B cell (primary cell): ENCODE measurements around the gene CNTN2. TPM values are rescaled to one million over a fixed set of nuclear protein-coding genes. Genes with fewer than 3 reads are reported as not detected.

Experiments used
- ATAC-seq: fragments of 200-7000 bp; cut with Tn5 transposase; one replicate; pipeline ENCODE4 v1.10.0; 2021; ENCODE audit warnings: low read depth, mild to moderate bottlenecking, moderate number of reproducible peaks, moderate library complexity
- CTCF ChIA-PET: fragments of 350-600 bp; sonication (Branson Sonifier 250); formaldehyde crosslinking; loops from one replicate; lab custom pipeline; 2021; ENCODE audit warnings: antibody characterized with exemption, inconsistent platforms; lab: Charles Lee
- POLR2A ChIA-PET: fragments of 350-600 bp; sonication (Branson Sonifier 250); formaldehyde crosslinking; loops from one replicate; lab custom pipeline; 2021; ENCODE audit warnings: antibody characterized with exemption; lab: Charles Lee
- DNase-seq: peaks from one replicate; pipeline ENCODE4 v3.0.0; 2013
- H2AFZ ChIP-seq: 2 replicates; pipeline ENCODE4 v1.6.1; 2012; ENCODE audit warnings: mild to moderate bottlenecking, low read depth, low read length; ENCODE audit not compliant: insufficient read depth, poor library complexity, severe bottlenecking
- H3K27ac ChIP-seq, 2 donors: 1 replicate in 1 of 2; 2 replicates in 1 of 2; pipeline ENCODE4 v1.5.1; 2012 to 2013; ENCODE audit warnings: low read length in 2 of 2, mild to moderate bottlenecking in 2 of 2, moderate library complexity in 1 of 2
- H3K27me3 ChIP-seq, 4 experiments: fragments of 200-600 bp in 1 of 4; sonication (generic) in 1 of 4; replicated peaks in 1 of 4; 1 replicate in 2 of 4; 2 replicates in 2 of 4; pipeline versions ENCODE4 v1.6.1 to v1.7.0; 2013 to 2016; ENCODE audit warnings: low read length in 3 of 4, mild to moderate bottlenecking in 2 of 4, mixed read lengths in 1 of 4, moderate library complexity in 1 of 4; ENCODE audit not compliant: insufficient read depth in 4 of 4, control insufficient read depth in 3 of 4; ENCODE audit errors: control extremely low read depth in 1 of 4
- H3K36me3 ChIP-seq, 2 experiments: replicated peaks in 1 of 2; 1 replicate in 1 of 2; 2 replicates in 1 of 2; pipeline versions ENCODE4 v1.6.1 to v1.7.1; 2013; ENCODE audit warnings: low read length in 1 of 2; ENCODE audit not compliant: insufficient read depth in 2 of 2, control insufficient read depth in 1 of 2; ENCODE audit errors: control extremely low read depth in 1 of 2, extremely low read depth in 1 of 2
- H3K4me1 ChIP-seq, 2 donors: fragments of 200-600 bp in 1 of 2; sonication (generic) in 1 of 2; 1 replicate in 1 of 2; 2 replicates in 1 of 2; pipeline versions ENCODE4 v1.5.1 to v1.6.1; 2013 to 2017; ENCODE audit warnings: low read length in 2 of 2; ENCODE audit not compliant: control insufficient read depth in 2 of 2, insufficient read depth in 2 of 2
- H3K4me2 ChIP-seq: replicated peaks from 2 replicates; pipeline ENCODE3; 2012; ENCODE audit warnings: mild to moderate bottlenecking, low read depth, low read length; ENCODE audit not compliant: poor library complexity, severe bottlenecking
- H3K4me3 ChIP-seq, 5 experiments: fragments of 200-600 bp in 1 of 5; sonication (generic) in 1 of 5; 1 replicate in 3 of 5; 2 replicates in 2 of 5; pipeline versions ENCODE4 v1.5.1 to v1.7.0; 2011 to 2016; ENCODE audit warnings: low read length in 4 of 5, mild to moderate bottlenecking in 4 of 5, low read depth in 2 of 5, control low read depth in 1 of 5, moderate library complexity in 1 of 5; ENCODE audit not compliant: insufficient read depth in 1 of 5; ENCODE audit errors: control extremely low read depth in 1 of 5, extremely low read depth in 1 of 5
- H3K79me2 ChIP-seq: fragments of 200-600 bp; sonication (generic); one replicate; pipeline ENCODE4 v1.6.0; 2016; ENCODE audit warnings: low read length; ENCODE audit not compliant: control insufficient read depth, insufficient read depth
- H3K9ac ChIP-seq: fragments of 200-600 bp; sonication (generic); 2 replicates; pipeline ENCODE4 v1.6.1; 2017; ENCODE audit warnings: mild to moderate bottlenecking, low read length, moderate library complexity
- H3K9me3 ChIP-seq, 3 donors: one replicate each; pipeline versions ENCODE4 v1.6.1 to v1.7.1; 2013; ENCODE audit warnings: low read length in 2 of 3; ENCODE audit not compliant: control insufficient read depth in 2 of 3, insufficient read depth in 1 of 3; ENCODE audit errors: control extremely low read depth in 1 of 3
- H4K20me1 ChIP-seq: 2 replicates; pipeline ENCODE4 v1.6.0; 2012; ENCODE audit warnings: mild to moderate bottlenecking, low read length; ENCODE audit not compliant: insufficient read depth, control insufficient read depth, poor library complexity, severe bottlenecking
- H3K27ac Mint-ChIP-seq: one replicate; pipeline ENCODE4 v1.8.0; 2021; ENCODE audit warnings: mixed read lengths
- H3K27me3 Mint-ChIP-seq: one replicate; pipeline ENCODE4 v1.8.0; 2021; ENCODE audit warnings: mixed read lengths
- H3K4me1 Mint-ChIP-seq: one replicate; pipeline ENCODE4 v1.8.0; 2021; ENCODE audit warnings: mixed read lengths
- H3K4me3 Mint-ChIP-seq: one replicate; pipeline ENCODE4 v1.8.0; 2021; ENCODE audit warnings: mixed read lengths
- H3K9me3 Mint-ChIP-seq: one replicate; pipeline ENCODE4 v1.8.0; 2022; ENCODE audit warnings: mixed read lengths; ENCODE audit not compliant: insufficient read depth
- EZH2 ChIP-seq: IDR thresholded peaks from 2 replicates; pipeline ENCODE4 v1.6.1; 2012; ENCODE audit warnings: borderline replicate concordance, low read depth, mild to moderate bottlenecking, moderate library complexity, low read length; ENCODE audit not compliant: insufficient read depth, poor library complexity, severe bottlenecking
- WGBS: methylation state at CpG from one replicate; pipeline ENCODE4 v1.1.5; 2013; ENCODE audit warnings: missing lambda C conversion rate; ENCODE audit not compliant: insufficient coverage; 5-methylcytosine and 5-hydroxymethylcytosine counted together
- intact Hi-C: fragments of 100-400 bp; cut with micrococcal nuclease; formaldehyde crosslinking; loops from one replicate; pipeline ENCODE4 v1.10.0; 2022
- polyA plus RNA-seq: library from polyadenylated mRNA; depleted of rRNA; stranded (reverse); fragments of >200 nt; gene quantifications from 2 replicates; pipeline ENCODE4 v1.2.3, GENCODE V29; 2012
- total RNA-seq, 2 donors: library from RNA; stranded (reverse); fragments of 120-200 nt in 1 of 2; gene quantifications; 1 replicate in 1 of 2; 2 replicates in 1 of 2; pipeline versions ENCODE4 v1.2.3 to v1.2.4, GENCODE V29; 2013 to 2022
- TF ChIP-seq, protein P1 (sequence below): fragments of 200-600 bp; IDR thresholded peaks from one replicate; pipeline ENCODE4 v1.8.0; 2022; ENCODE audit warnings: antibody characterized with exemption, mild to moderate bottlenecking

Gene CNTN2
- total and polyA plus RNA-seq, 2 donors (not counting 1 experiment from before 2014, with no cell fraction given): not detected

DNA sequence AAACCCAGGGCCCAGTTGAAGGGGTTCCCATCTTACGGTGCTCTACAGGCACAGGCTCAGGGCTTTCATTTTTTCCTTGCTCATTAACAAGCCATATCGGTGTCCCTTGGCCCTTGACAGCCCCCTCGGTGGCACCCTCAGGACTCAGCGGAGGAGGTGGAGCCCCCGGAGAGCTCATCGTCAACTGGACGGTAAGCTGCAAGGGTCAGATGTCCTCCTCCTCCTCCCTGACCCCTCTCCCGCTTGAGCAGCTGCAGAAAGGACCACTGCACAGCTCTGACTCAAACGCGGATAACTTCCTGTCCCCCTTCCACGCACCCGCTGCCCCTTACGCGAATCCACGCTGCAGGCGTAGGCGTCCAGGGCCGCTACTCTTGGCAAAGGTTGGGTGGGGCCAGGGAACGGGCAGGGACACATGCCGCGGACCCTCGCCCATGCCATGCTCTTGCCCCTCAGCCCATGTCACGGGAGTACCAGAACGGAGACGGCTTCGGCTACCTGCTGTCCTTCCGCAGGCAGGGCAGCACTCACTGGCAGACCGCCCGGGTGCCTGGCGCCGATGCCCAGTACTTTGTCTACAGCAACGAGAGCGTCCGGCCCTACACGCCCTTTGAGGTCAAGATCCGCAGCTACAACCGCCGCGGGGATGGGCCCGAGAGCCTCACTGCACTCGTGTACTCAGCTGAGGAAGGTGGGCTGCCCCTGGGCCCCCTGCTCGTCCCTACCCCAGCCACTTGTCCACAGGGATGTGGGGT is 26.5 kb downstream of the CNTN2 start:
- Mint-ChIP-seq H3K4me3 (no peak overlapping the region), H3K27me3 (no peaks in the 10 kb centered on the region), H3K27ac (no peak overlapping the region), H3K9me3 (no peaks in the 10 kb centered on the region), H3K4me1 (no peaks in the 10 kb centered on the region)
- Histone ChIP-seq H3K4me2 (no peak overlapping the region), H4K20me1 (no peaks in the 10 kb centered on the region), H3K36me3 (no peaks in the 10 kb centered on the region), H2AFZ (no peak overlapping the region), H3K79me2 (no peaks in the 10 kb centered on the region), H3K27me3 (no peaks in the 10 kb centered on the region), H3K9me3 (no peaks in the 10 kb centered on the region), H3K9ac (no peak overlapping the region), H3K27ac (no peak overlapping the region), H3K4me1 (no peaks in the 10 kb centered on the region), H3K4me3 (no peak overlapping the region)
- WGBS: 96% methylated on average over 42 of the region's 42 CpGs
- ChIA-PET POLR2A (no interaction called here), CTCF (interaction anchor here (1.2 kb wide), 1 partner anchor 8 kb away, joined by 7 read pairs; no protein-coding TSS in a partner anchor)
- DNase-seq: no peak
- ATAC-seq: no peak
- intact Hi-C loops: no loop called here
- no peak for TF ChIP-seq EZH2
- TF ChIP-seq, protein P1, sequence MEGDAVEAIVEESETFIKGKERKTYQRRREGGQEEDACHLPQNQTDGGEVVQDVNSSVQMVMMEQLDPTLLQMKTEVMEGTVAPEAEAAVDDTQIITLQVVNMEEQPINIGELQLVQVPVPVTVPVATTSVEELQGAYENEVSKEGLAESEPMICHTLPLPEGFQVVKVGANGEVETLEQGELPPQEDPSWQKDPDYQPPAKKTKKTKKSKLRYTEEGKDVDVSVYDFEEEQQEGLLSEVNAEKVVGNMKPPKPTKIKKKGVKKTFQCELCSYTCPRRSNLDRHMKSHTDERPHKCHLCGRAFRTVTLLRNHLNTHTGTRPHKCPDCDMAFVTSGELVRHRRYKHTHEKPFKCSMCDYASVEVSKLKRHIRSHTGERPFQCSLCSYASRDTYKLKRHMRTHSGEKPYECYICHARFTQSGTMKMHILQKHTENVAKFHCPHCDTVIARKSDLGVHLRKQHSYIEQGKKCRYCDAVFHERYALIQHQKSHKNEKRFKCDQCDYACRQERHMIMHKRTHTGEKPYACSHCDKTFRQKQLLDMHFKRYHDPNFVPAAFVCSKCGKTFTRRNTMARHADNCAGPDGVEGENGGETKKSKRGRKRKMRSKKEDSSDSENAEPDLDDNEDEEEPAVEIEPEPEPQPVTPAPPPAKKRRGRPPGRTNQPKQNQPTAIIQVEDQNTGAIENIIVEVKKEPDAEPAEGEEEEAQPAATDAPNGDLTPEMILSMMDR: no peak

DNA sequence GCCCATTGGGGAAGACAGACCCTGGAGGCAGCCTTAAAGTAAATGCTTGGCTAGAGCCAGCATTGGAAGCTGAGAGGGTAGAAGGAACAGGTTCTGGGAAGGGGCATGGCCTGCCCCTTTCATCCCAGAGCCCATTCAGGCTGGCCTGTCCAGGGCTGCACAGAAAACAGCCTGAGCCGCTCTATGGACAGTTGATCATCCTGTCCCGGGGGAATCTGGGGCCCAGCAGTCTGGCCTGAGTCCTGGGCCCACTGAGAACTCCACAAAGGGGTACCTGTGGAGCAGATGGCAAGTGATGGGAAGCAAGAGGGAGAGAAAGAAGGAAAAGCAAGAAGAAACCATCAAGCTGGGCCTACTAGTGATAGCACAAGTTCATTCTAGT is 28.0 kb downstream of the CNTN2 start:
- WGBS: 81% methylated on average over 2 of the region's 2 CpGs
- no peaks in the 10 kb centered on the region for H3K4me1 Mint-ChIP-seq
- Histone ChIP-seq H2AFZ (no peak overlapping the region), H3K9ac (no peak overlapping the region), H3K36me3 (no peaks in the 10 kb centered on the region), H3K4me2 (no peak overlapping the region), H3K79me2 (no peaks in the 10 kb centered on the region), H3K27me3 (no peaks in the 10 kb centered on the region), H3K9me3 (no peaks in the 10 kb centered on the region), H3K4me3 (no peak overlapping the region), H3K27ac (no peak overlapping the region), H4K20me1 (no peaks in the 10 kb centered on the region), H3K4me1 (no peaks in the 10 kb centered on the region)
- DNase-seq (no peak), ATAC-seq (no peak)
- intact Hi-C loops: no loop called here
- POLR2A ChIA-PET: no interaction called here
- H3K27me3 Mint-ChIP-seq: no peaks in the 10 kb centered on the region
- CTCF ChIA-PET: interaction anchor here (2.6 kb wide), 1 partner anchor 9 kb away, joined by 12 read pairs; no protein-coding TSS in a partner anchor
- H3K4me3 Mint-ChIP-seq: no peak overlapping the region
- TF ChIP-seq EZH2: no peak
- TF ChIP-seq, protein P1: no peak
- no peaks in the 10 kb centered on the region for H3K9me3 Mint-ChIP-seq
- H3K27ac Mint-ChIP-seq: no peak overlapping the region
